DOHH2 (cell line): Measurements from ENCODE around the gene MYEOV.

ENCODE experiments used
- CTCF ChIP-seq: fragments of 200-600 bp; sonication (generic); IDR thresholded peaks from one replicate; pipeline ENCODE4 v1.5.1; 2014; ENCODE audit warnings: antibody characterized with exemption, mild to moderate bottlenecking, low read depth, low read length; ENCODE audit not compliant: poor library complexity, severe bottlenecking
- EZH2phosphoT487 ChIP-seq: fragments of 200-600 bp; sonication (generic); IDR thresholded peaks from 2 replicates; pipeline ENCODE4 v1.6.1; 2017; ENCODE audit warnings: borderline replicate concordance, mild to moderate bottlenecking, antibody characterized with exemption, low read length, moderate library complexity, mixed read lengths

- no peak for TF ChIP-seq CTCF
- no peak for TF ChIP-seq EZH2phosphoT487
These were observed 27.9 kb upstream of the MYEOV start for GRCh38 chr11:69265911-69266510.
